ENCODE measurements around the gene USP13. TPM values are rescaled to one million over a fixed set of nuclear protein-coding genes. Genes with fewer than 3 reads are reported as not detected.

Gene USP13
- total RNA-seq, 1 experiment from 2014 or later, result 27.8 TPM

DNA sequence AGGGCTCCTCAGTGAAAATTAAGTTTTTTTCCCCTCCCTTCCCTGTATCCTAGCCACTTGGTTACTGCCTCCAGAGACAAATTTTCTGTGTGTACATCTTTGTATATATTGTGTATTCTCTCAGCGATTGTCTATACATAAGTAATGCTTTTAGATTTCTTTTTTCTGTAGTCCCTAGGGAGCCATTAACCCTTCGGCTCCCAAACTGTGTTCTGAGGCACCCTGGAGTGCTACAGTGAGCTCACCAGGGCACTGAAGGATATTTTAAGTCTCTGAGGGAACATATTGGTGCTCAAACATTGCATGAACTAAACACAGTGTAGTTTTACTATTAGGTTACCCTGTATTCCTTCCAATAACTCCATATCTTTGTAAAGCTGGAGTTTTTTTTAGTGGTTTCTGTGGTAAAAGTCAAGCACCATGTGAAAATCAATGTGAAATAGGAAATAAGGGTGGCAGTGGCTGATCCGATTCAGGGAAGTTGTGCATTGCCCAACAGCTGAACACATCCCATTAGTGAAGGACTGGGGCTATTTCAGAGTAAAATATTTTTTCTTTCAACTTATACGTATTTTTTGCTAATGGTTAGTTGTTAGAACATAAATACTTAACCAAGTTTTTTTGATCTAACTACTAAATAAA, 43.0 kb downstream of the USP13 start:
- no TSS peak for BruUV-seq (replicated peaks)
- DNase-seq (ENCODE audit: low read depth, low spot score) (no peak), ATAC-seq (no peak)
- in situ Hi-C loops (cut with HindIII; ENCODE audit: low pct_unique_long_range_greater_than_20kb, low sequenced_read_pairs) (no loop called here), intact Hi-C loops (cut with micrococcal nuclease; ENCODE audit: unreplicated experiment) (no loop called here)
- H3K36me3 ChIP-seq (ENCODE audit: control insufficient read depth, insufficient read depth, low read length), result no peaks in the 10 kb centered on the region
- ChIA-PET CTCF (no interaction called here), POLR2A (no interaction called here)
- H3K4me1 ChIP-seq (ENCODE audit: control insufficient read depth, insufficient read depth, low read length), result no peaks in the 10 kb centered on the region
- H3K4me3 ChIP-seq (ENCODE audit: low read depth in 2 of 2, low read length in 2 of 2), result no peak overlapping the region
- H3K27me3 ChIP-seq (ENCODE audit: control insufficient read depth, insufficient read depth, low read length), result no peaks in the 10 kb centered on the region
- no peak overlapping the region for H3K27ac ChIP-seq (ENCODE audit: low read length)
- TF ChIP-seq SIN3A (IDR thresholded peaks at IDR 0.05; ENCODE audit: borderline replicate concordance, insufficient read depth, low read depth, low read length) (no peak), TCF7L2 (IDR thresholded peaks at IDR 0.05; ENCODE audit: low read depth, low read length) (no peak), POLR2AphosphoS5 (IDR thresholded peaks at IDR 0.05; ENCODE audit: low read depth, low read length) (no peak)
- TF ChIP-seq, protein P1, sequence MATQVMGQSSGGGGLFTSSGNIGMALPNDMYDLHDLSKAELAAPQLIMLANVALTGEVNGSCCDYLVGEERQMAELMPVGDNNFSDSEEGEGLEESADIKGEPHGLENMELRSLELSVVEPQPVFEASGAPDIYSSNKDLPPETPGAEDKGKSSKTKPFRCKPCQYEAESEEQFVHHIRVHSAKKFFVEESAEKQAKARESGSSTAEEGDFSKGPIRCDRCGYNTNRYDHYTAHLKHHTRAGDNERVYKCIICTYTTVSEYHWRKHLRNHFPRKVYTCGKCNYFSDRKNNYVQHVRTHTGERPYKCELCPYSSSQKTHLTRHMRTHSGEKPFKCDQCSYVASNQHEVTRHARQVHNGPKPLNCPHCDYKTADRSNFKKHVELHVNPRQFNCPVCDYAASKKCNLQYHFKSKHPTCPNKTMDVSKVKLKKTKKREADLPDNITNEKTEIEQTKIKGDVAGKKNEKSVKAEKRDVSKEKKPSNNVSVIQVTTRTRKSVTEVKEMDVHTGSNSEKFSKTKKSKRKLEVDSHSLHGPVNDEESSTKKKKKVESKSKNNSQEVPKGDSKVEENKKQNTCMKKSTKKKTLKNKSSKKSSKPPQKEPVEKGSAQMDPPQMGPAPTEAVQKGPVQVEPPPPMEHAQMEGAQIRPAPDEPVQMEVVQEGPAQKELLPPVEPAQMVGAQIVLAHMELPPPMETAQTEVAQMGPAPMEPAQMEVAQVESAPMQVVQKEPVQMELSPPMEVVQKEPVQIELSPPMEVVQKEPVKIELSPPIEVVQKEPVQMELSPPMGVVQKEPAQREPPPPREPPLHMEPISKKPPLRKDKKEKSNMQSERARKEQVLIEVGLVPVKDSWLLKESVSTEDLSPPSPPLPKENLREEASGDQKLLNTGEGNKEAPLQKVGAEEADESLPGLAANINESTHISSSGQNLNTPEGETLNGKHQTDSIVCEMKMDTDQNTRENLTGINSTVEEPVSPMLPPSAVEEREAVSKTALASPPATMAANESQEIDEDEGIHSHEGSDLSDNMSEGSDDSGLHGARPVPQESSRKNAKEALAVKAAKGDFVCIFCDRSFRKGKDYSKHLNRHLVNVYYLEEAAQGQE (IDR thresholded peaks at IDR 0.05; ENCODE audit: insufficient read depth in 1 of 2, low read depth in 2 of 2, low read length in 1 of 2), result no peak
- TF ChIP-seq, protein P2, sequence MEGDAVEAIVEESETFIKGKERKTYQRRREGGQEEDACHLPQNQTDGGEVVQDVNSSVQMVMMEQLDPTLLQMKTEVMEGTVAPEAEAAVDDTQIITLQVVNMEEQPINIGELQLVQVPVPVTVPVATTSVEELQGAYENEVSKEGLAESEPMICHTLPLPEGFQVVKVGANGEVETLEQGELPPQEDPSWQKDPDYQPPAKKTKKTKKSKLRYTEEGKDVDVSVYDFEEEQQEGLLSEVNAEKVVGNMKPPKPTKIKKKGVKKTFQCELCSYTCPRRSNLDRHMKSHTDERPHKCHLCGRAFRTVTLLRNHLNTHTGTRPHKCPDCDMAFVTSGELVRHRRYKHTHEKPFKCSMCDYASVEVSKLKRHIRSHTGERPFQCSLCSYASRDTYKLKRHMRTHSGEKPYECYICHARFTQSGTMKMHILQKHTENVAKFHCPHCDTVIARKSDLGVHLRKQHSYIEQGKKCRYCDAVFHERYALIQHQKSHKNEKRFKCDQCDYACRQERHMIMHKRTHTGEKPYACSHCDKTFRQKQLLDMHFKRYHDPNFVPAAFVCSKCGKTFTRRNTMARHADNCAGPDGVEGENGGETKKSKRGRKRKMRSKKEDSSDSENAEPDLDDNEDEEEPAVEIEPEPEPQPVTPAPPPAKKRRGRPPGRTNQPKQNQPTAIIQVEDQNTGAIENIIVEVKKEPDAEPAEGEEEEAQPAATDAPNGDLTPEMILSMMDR (IDR thresholded peaks at IDR 0.05), result no peak
- H3K9me3 ChIP-seq (ENCODE audit: control insufficient read depth, insufficient read depth, low read depth, low read length), result no peaks in the 10 kb centered on the region

DNA sequence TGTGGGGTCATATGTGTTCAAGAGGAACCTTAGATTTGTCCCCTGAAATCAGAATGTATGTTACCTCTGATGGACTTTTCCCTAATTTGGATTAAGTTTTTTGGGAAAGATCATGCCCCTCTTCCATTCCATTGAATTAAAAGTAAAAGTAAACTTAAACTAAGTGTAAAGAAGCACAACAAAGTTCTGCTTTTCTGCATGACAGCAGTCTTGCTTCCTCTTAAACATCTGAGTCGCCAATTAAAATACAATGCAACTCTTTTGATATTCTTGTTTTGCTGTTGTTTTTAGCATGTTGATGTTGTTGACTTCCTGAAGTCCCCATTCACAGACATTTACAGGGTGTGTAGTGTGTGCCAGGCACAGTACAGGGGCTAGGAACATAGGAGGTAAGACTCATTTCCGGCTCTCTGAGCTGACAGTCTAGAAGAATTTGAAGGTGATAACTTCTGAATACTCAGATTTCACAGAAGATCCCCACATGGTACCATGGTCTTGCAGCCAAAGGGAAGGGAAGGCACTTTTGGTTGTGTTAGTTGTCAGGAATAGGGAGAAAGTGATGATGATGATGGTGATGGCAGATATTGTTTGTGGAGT, 45.0 kb downstream of the USP13 start:
- no peaks in the 10 kb centered on the region for H3K27me3 ChIP-seq (ENCODE audit: control insufficient read depth, insufficient read depth, low read length)
- intact Hi-C loops (cut with micrococcal nuclease; ENCODE audit: unreplicated experiment), result no loop called here
- CTCF ChIA-PET, result no interaction called here
- TF ChIP-seq, protein P2 (IDR thresholded peaks at IDR 0.05), result no peak
- TF ChIP-seq, protein P1 (IDR thresholded peaks at IDR 0.05; ENCODE audit: insufficient read depth in 1 of 2, low read depth in 2 of 2, low read length in 1 of 2), result no peak
- TF ChIP-seq POLR2AphosphoS5 (IDR thresholded peaks at IDR 0.05; ENCODE audit: low read depth, low read length), result no peak
- TF ChIP-seq TCF7L2 (IDR thresholded peaks at IDR 0.05; ENCODE audit: low read depth, low read length), result no peak
- H3K36me3 ChIP-seq (ENCODE audit: control insufficient read depth, insufficient read depth, low read length), result no peaks in the 10 kb centered on the region
- in situ Hi-C loops (cut with HindIII; ENCODE audit: low pct_unique_long_range_greater_than_20kb, low sequenced_read_pairs), result no loop called here
- H3K27ac ChIP-seq (ENCODE audit: low read length), result no peak overlapping the region
- POLR2A ChIA-PET, result interaction anchor here (0.6 kb wide), 1 partner anchor 694 kb away, joined by 3 read pairs; no protein-coding TSS in a partner anchor
- H3K4me1 ChIP-seq (ENCODE audit: control insufficient read depth, insufficient read depth, low read length), result no peaks in the 10 kb centered on the region
- ATAC-seq, result no peak
- no peak for DNase-seq (ENCODE audit: low read depth, low spot score)
- H3K4me3 ChIP-seq (ENCODE audit: low read depth in 2 of 2, low read length in 2 of 2), result no peak overlapping the region
- BruUV-seq (replicated peaks), result no TSS peak
- no peaks in the 10 kb centered on the region for H3K9me3 ChIP-seq (ENCODE audit: control insufficient read depth, insufficient read depth, low read depth, low read length)
